Keratinocyte (primary cell): Measurements from ENCODE around the gene RGS1. TPM values are rescaled to one million over a fixed set of nuclear protein-coding genes. Genes with fewer than 3 reads are reported as not detected.

ENCODE experiments used
- DNase-seq: peaks from one replicate; pipeline ENCODE4 v3.0.0-alpha.2; 2011; ENCODE audit warnings: low read depth, missing footprints, low spot score
- FAIRE-seq: peaks from 2 replicates; lab custom pipeline; 2011; peaks lifted over from hg19 to GRCh38; lab: Jason Lieb, UNC
- H2AFZ ChIP-seq: 2 replicates; pipeline ENCODE4 v1.6.0; 2012; ENCODE audit warnings: low read length, control low read depth, inconsistent platforms; ENCODE audit not compliant: control insufficient read depth
- H3K27ac ChIP-seq: 2 replicates; pipeline ENCODE4 v1.5.1; 2011; ENCODE audit warnings: low read length; ENCODE audit not compliant: control insufficient read depth, insufficient read depth
- H3K27me3 ChIP-seq: 3 replicates; pipeline ENCODE4 v1.6.0; 2011; ENCODE audit warnings: low read length; ENCODE audit not compliant: control insufficient read depth, insufficient read depth; ENCODE audit errors: extremely low read depth
- H3K36me3 ChIP-seq, 2 experiments: 2 replicates in 1 of 2; 3 replicates in 1 of 2; pipeline ENCODE4 v1.5.1; 2011; ENCODE audit warnings: low read length in 2 of 2, mild to moderate bottlenecking in 1 of 2; ENCODE audit not compliant: control insufficient read depth in 2 of 2, insufficient read depth in 2 of 2; ENCODE audit errors: extremely low read depth in 1 of 2
- H3K4me1 ChIP-seq: 3 replicates; pipeline ENCODE4 v1.5.1; 2011; ENCODE audit warnings: low read length; ENCODE audit not compliant: control insufficient read depth, insufficient read depth; ENCODE audit errors: extremely low read depth
- H3K4me2 ChIP-seq: 3 replicates; pipeline ENCODE4 v1.6.0; 2011; ENCODE audit warnings: low read depth, low read length; ENCODE audit not compliant: control insufficient read depth, insufficient read depth; ENCODE audit errors: extremely low read depth
- H3K4me3 ChIP-seq, 3 experiments: fragments of 200-600 bp in 1 of 3; sonication (generic) in 1 of 3; 2 replicates in 2 of 3; 3 replicates in 1 of 3; pipeline ENCODE4 v1.5.1; 2011 to 2016; ENCODE audit warnings: low read length in 3 of 3, mild to moderate bottlenecking in 3 of 3, control low read depth in 2 of 3, inconsistent platforms in 1 of 3, low read depth in 1 of 3, mixed read lengths in 1 of 3, mixed run types in 1 of 3, moderate library complexity in 1 of 3; ENCODE audit not compliant: control insufficient read depth in 2 of 3, insufficient read depth in 2 of 3; ENCODE audit errors: extremely low read depth in 1 of 3
- H3K79me2 ChIP-seq: 2 replicates; pipeline ENCODE4 v1.6.0; 2012; ENCODE audit warnings: low read length; ENCODE audit not compliant: control insufficient read depth, insufficient read depth
- H3K9ac ChIP-seq: 3 replicates; pipeline ENCODE4 v1.6.0; 2011; ENCODE audit warnings: low read length; ENCODE audit not compliant: control insufficient read depth, insufficient read depth; ENCODE audit errors: extremely low read depth
- H3K9me1 ChIP-seq: 3 replicates; pipeline ENCODE4 v1.6.0; 2011; ENCODE audit warnings: low read length; ENCODE audit not compliant: control insufficient read depth, insufficient read depth; ENCODE audit errors: extremely low read depth
- H3K9me3 ChIP-seq: 2 replicates; pipeline ENCODE4 v1.5.1; 2012; ENCODE audit warnings: low read depth, low read length; ENCODE audit not compliant: control insufficient read depth
- H4K20me1 ChIP-seq: 3 replicates; pipeline ENCODE4 v1.6.0; 2011; ENCODE audit warnings: low read length; ENCODE audit not compliant: control insufficient read depth, insufficient read depth; ENCODE audit errors: extremely low read depth
- CTCF ChIP-seq, 3 experiments: IDR thresholded peaks in 1 of 3; conservative IDR thresholded peaks in 1 of 3; optimal IDR thresholded peaks in 1 of 3; 2 replicates in 2 of 3; 3 replicates in 1 of 3; pipeline versions ENCODE3 to v1.5.1; 2011; ENCODE audit warnings: low read length in 3 of 3, mild to moderate bottlenecking in 3 of 3, moderate library complexity in 2 of 3, control low read depth in 1 of 3, inconsistent platforms in 1 of 3; ENCODE audit not compliant: insufficient read depth in 2 of 3; ENCODE audit errors: extremely low read depth in 1 of 3
- EZH2 ChIP-seq: IDR thresholded peaks from one replicate; pipeline ENCODE4 v1.6.1; 2012; ENCODE audit warnings: inconsistent platforms, mild to moderate bottlenecking, low read length, moderate library complexity
- dilution Hi-C: fragments of 300-500 bp; cut with MboI; formaldehyde crosslinking; loops from one replicate; pipeline ENCODE4 v1.7.0; 2020; ENCODE audit warnings: low sequenced_read_pairs; ENCODE audit not compliant: extremely low pct_ligation_motif_present
- polyA plus RNA-seq, 5 experiments: library from polyadenylated mRNA; depleted of rRNA in 3 of 5; stranded (reverse) in 3 of 5; stranded (forward) in 1 of 5; unstranded in 1 of 5; fragments of >200 nt; gene quantifications; 1 replicate in 1 of 5; 2 replicates in 3 of 5; 3 replicates in 1 of 5; pipeline versions ENCODE4 v1.2.1 to v1.2.3, GENCODE V29; 2011 to 2012; ENCODE audit warnings: missing spikeins in 2 of 5, low read depth in 1 of 5, low replicate concordance in 1 of 5

RGS1 gene
- polyA plus RNA-seq, 1 donor (not counting 4 experiments of a cell fraction or from before 2014, with no cell fraction given): 0.05 TPM

DNA sequence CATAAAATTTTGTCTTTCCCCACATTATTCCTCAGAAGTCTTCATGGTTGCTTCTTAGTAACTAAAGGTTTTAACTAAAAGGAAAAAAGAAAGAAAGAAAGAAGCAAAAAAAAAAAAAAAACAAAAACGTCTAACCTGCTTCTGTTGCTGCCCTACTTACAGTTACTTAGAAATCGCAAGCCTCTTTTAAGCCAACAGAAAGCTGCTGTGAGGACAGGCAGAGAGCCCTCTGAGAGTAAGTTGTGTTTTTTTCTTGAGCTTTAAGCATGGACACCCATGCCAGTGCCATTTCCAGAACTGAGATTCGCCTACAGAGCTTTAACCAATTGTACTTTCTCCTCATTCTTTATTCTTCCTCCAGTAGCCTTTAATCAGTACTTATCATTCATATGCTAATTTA lies 25.6 kb upstream of the RGS1 start:
- H3K4me1 ChIP-seq: peaks cover 13% of the 10 kb centered on the region
- H3K27ac ChIP-seq: no peak overlapping the region
- H3K36me3 ChIP-seq: no peaks in the 10 kb centered on the region
- no peaks in the 10 kb centered on the region for H3K9me1 ChIP-seq
- no peak for TF ChIP-seq EZH2
- no peak for TF ChIP-seq CTCF (optimal IDR thresholded peaks at IDR 0.05 in 1 of 3, IDR thresholded peaks at IDR 0.05 in 1 of 3, conservative IDR thresholded peaks at IDR 0.05 in 1 of 3; ENCODE audit: extremely low read depth in 1 of 3, insufficient read depth in 2 of 3, low read length in 3 of 3)
- no peak for DNase-seq
- H2AFZ ChIP-seq: no peak overlapping the region
- no peaks in the 10 kb centered on the region for H3K27me3 ChIP-seq
- no peak overlapping the region for H3K9ac ChIP-seq
- no peaks in the 10 kb centered on the region for H3K79me2 ChIP-seq
- FAIRE-seq: no peak
- dilution Hi-C loops: no loop called here
- H3K4me3 ChIP-seq: no peak overlapping the region
- no peaks in the 10 kb centered on the region for H4K20me1 ChIP-seq
- no peak overlapping the region for H3K4me2 ChIP-seq
- H3K9me3 ChIP-seq: no peaks in the 10 kb centered on the region

- H3K36me3 ChIP-seq: no peaks in the 10 kb centered on the region
- dilution Hi-C loops: no loop called here
- no peaks in the 10 kb centered on the region for H3K9me1 ChIP-seq
- H2AFZ ChIP-seq: no peak overlapping the region
- H3K9ac ChIP-seq: no peak overlapping the region
- H3K4me3 ChIP-seq: no peak overlapping the region
- DNase-seq: no peak
- no peak for FAIRE-seq
- H3K9me3 ChIP-seq: no peaks in the 10 kb centered on the region
- H3K79me2 ChIP-seq: no peaks in the 10 kb centered on the region
- H3K4me1 ChIP-seq: peaks cover 8% of the 10 kb centered on the region
- no peaks in the 10 kb centered on the region for H3K27me3 ChIP-seq
- no peak overlapping the region for H3K4me2 ChIP-seq
- H4K20me1 ChIP-seq: no peaks in the 10 kb centered on the region
- H3K27ac ChIP-seq: no peak overlapping the region
- TF ChIP-seq CTCF (optimal IDR thresholded peaks at IDR 0.05 in 1 of 3, IDR thresholded peaks at IDR 0.05 in 1 of 3, conservative IDR thresholded peaks at IDR 0.05 in 1 of 3; ENCODE audit: extremely low read depth in 1 of 3, insufficient read depth in 2 of 3, low read length in 3 of 3): no peak
- TF ChIP-seq EZH2: no peak
Observed at GRCh38 chr1:192550922-192551534, 24.5 kb upstream of the RGS1 start.
